NCI-H1436 treated with DMSO at 0.1 percent for 48 hours (cell line): ENCODE measurements around the gene KCNB1.

Source experiments
- DNase-seq: peaks from one replicate; lab custom pipeline; 2025; lab: John Stamatoyannopoulos, UW

KCNB1 gene

GRCh38 chr20:49351775-49352174, 130.7 kb downstream of the KCNB1 start:
- no peak for DNase-seq

GRCh38 chr20:49349694-49350252, 132.7 kb downstream of the KCNB1 start:
- no peak for DNase-seq

GRCh38 chr20:49349078-49349477, 133.4 kb downstream of the KCNB1 start:
- no peak for DNase-seq

GRCh38 chr20:49348563-49348962, 133.9 kb downstream of the KCNB1 start:
- DNase-seq, result no peak

- no peak for DNase-seq
These were observed 135.3 kb downstream of the KCNB1 start for GRCh38 chr20:49347156-49347555.

GRCh38 chr20:49346682-49347081, 135.8 kb downstream of the KCNB1 start:
- DNase-seq, result no peak

GRCh38 chr20:49345524-49345923, 136.9 kb downstream of the KCNB1 start:
- no peak for DNase-seq

GRCh38 chr20:49344975-49345374, 137.5 kb downstream of the KCNB1 start:
- DNase-seq, result no peak

GRCh38 chr20:49344140-49344539, 138.3 kb downstream of the KCNB1 start:
- DNase-seq, result no peak

- no peak for DNase-seq
These were observed 139.2 kb downstream of the KCNB1 start for GRCh38 chr20:49343246-49343645.

- DNase-seq, result no peak
These were observed 142.1 kb downstream of the KCNB1 start for GRCh38 chr20:49340161-49340966.

- no peak for DNase-seq
These were observed 143.3 kb downstream of the KCNB1 start for GRCh38 chr20:49339123-49339522.

- no peak for DNase-seq
These were observed 144.4 kb downstream of the KCNB1 start for GRCh38 chr20:49338061-49338460.

GRCh38 chr20:49337357-49337756, 145.1 kb downstream of the KCNB1 start:
- DNase-seq, result no peak

- no peak for DNase-seq
These were observed 145.7 kb downstream of the KCNB1 start for GRCh38 chr20:49336786-49337185.

- no peak for DNase-seq
These were observed 147.0 kb downstream of the KCNB1 start for GRCh38 chr20:49335476-49335875.

GRCh38 chr20:49330701-49331615, 151.5 kb downstream of the KCNB1 start:
- no peak for DNase-seq

GRCh38 chr20:49328790-49329189, 153.7 kb downstream of the KCNB1 start:
- no peak for DNase-seq

GRCh38 chr20:49326026-49326425, 156.4 kb downstream of the KCNB1 start:
- DNase-seq, result no peak

GRCh38 chr20:49324306-49324705, 158.2 kb downstream of the KCNB1 start:
- DNase-seq, result no peak

- no peak for DNase-seq
These were observed 158.7 kb downstream of the KCNB1 start for GRCh38 chr20:49323622-49324238.

- DNase-seq, result no peak
These were observed 162.0 kb downstream of the KCNB1 start for GRCh38 chr20:49320460-49320859.
